ENCODE results near the gene TSPAN1. TPM values are rescaled to one million over a fixed set of nuclear protein-coding genes. Genes with fewer than 3 reads are reported as not detected.

Gene TSPAN1
- total RNA-seq, 1 experiment from 2014 or later: 41.7 TPM

- Mint-ChIP-seq H3K9me3 (ENCODE audit: unreplicated experiment) (no peaks in the 10 kb centered on the region), H3K4me3 (ENCODE audit: unreplicated experiment) (peak overlapping the region; percentile 75), H3K27me3 (ENCODE audit: insufficient read depth, unreplicated experiment) (no peaks in the 10 kb centered on the region), H3K36me3 (ENCODE audit: insufficient read depth, unreplicated experiment) (peaks cover 13% of the 10 kb centered on the region), H3K27ac (ENCODE audit: low read depth, unreplicated experiment) (peak overlapping the region; percentile 87), H3K4me1 (ENCODE audit: insufficient read depth, unreplicated experiment) (peaks cover 31% of the 10 kb centered on the region)
- peak; percentile 97 for DNase-seq (ENCODE audit: unreplicated experiment)
- intact Hi-C loops (cut with micrococcal nuclease): loop anchor here (5.0 kb wide), 1 partner anchor 88 kb away; no protein-coding TSS in a partner anchor
- ChIA-PET CTCF (interaction anchor here (0.5 to 2.0 kb wide), 11 partner anchors 12 to 95 kb away, joined by 3 to 15 read pairs (median 4); partner anchors contain the start of genes LURAP1 and POMGNT1), POLR2A (interaction anchor here (0.6 to 3.8 kb wide), 30 partner anchors 9 to 584 kb away, joined by 3 to 49 read pairs (median 5); partner anchors contain the start of genes EFCAB14, GPBP1L1, LRRC41 and MAST2)
- no TSS peak for BruUV-seq (replicated peaks)
- no peak for TF ChIP-seq CTCF (IDR thresholded peaks at IDR 0.05; ENCODE audit: unreplicated experiment)
Measured at GRCh38 chr1:46134660-46135331, 40.1 kb upstream of the TSPAN1 start.

- Mint-ChIP-seq H3K4me3 (ENCODE audit: unreplicated experiment) (no peak overlapping the region), H3K27ac (ENCODE audit: low read depth, unreplicated experiment) (no peak overlapping the region), H3K4me1 (ENCODE audit: insufficient read depth, unreplicated experiment) (peaks cover 22% of the 10 kb centered on the region), H3K36me3 (ENCODE audit: insufficient read depth, unreplicated experiment) (peaks cover 13% of the 10 kb centered on the region), H3K9me3 (ENCODE audit: unreplicated experiment) (no peaks in the 10 kb centered on the region), H3K27me3 (ENCODE audit: insufficient read depth, unreplicated experiment) (no peaks in the 10 kb centered on the region)
- no peak for TF ChIP-seq CTCF (IDR thresholded peaks at IDR 0.05; ENCODE audit: unreplicated experiment)
- ChIA-PET POLR2A (interaction anchor here (3.8 kb wide), 1 partner anchor 45 kb away, joined by 46 read pairs; no protein-coding TSS in a partner anchor), CTCF (interaction anchor here (0.6 to 1.9 kb wide), 3 partner anchors 45 to 256 kb away, joined by 4 to 5 read pairs (median 4); no protein-coding TSS in a partner anchor)
- intact Hi-C loops (cut with micrococcal nuclease): no loop called here
- no TSS peak for BruUV-seq (replicated peaks)
- DNase-seq (ENCODE audit: unreplicated experiment): no peak
Measured at GRCh38 chr1:46136711-46137110, 38.2 kb upstream of the TSPAN1 start.

- no TSS peak for BruUV-seq (replicated peaks)
Measured at GRCh38 chr1:46137916-46138315, 37.0 kb upstream of the TSPAN1 start.

More at GRCh38 chr1:46137916-46138315, 37.0 kb upstream of the TSPAN1 start:
- no peak overlapping the region for H3K4me3 Mint-ChIP-seq (ENCODE audit: unreplicated experiment)
- CTCF ChIA-PET: interaction anchor here (0.6 to 1.9 kb wide), 3 partner anchors 86 to 104 kb away, joined by 3 to 4 read pairs (median 3); no protein-coding TSS in a partner anchor
- H3K4me1 Mint-ChIP-seq (ENCODE audit: insufficient read depth, unreplicated experiment): peaks cover 22% of the 10 kb centered on the region
- no peaks in the 10 kb centered on the region for H3K27me3 Mint-ChIP-seq (ENCODE audit: insufficient read depth, unreplicated experiment)
- TF ChIP-seq CTCF (IDR thresholded peaks at IDR 0.05; ENCODE audit: unreplicated experiment): no peak
- intact Hi-C loops (cut with micrococcal nuclease): no loop called here
- no peak for DNase-seq (ENCODE audit: unreplicated experiment)
- H3K27ac Mint-ChIP-seq (ENCODE audit: low read depth, unreplicated experiment): no peak overlapping the region
- POLR2A ChIA-PET: no interaction called here
- H3K36me3 Mint-ChIP-seq (ENCODE audit: insufficient read depth, unreplicated experiment): peaks cover 6% of the 10 kb centered on the region
- no peaks in the 10 kb centered on the region for H3K9me3 Mint-ChIP-seq (ENCODE audit: unreplicated experiment)
